SK-N-MC (cell line): ENCODE measurements around the gene FAT4.

Experiments used
- EZH2 ChIP-seq: fragments of 200-600 bp; sonication (generic); IDR thresholded peaks from one replicate; pipeline ENCODE4 v1.6.1; 2017; ENCODE audit warnings: antibody characterized with exemption
- POLR2AphosphoS5 ChIP-seq: IDR thresholded peaks from 2 replicates; pipeline ENCODE4 v1.6.1; 2012; ENCODE audit warnings: mild to moderate bottlenecking, low read depth, low read length, borderline replicate concordance

GRCh38 chr4:125277790-125278189 is 37.0 kb upstream of the FAT4 start:
- TF ChIP-seq POLR2AphosphoS5 (no peak), EZH2 (no peak)
